ENCODE measurements around the gene MAN1C1.

GRCh38 chr1:25703671-25704266, 87.2 kb downstream of the MAN1C1 start:
- no peak for TF ChIP-seq CTCF (conservative IDR thresholded peaks at IDR 0.05)
- no peak for TF ChIP-seq ZFX (IDR thresholded peaks at IDR 0.05)

Measured in C4-2B (cell line).